ENCODE measurements around the gene SLC22A12.

Gene SLC22A12

DNA sequence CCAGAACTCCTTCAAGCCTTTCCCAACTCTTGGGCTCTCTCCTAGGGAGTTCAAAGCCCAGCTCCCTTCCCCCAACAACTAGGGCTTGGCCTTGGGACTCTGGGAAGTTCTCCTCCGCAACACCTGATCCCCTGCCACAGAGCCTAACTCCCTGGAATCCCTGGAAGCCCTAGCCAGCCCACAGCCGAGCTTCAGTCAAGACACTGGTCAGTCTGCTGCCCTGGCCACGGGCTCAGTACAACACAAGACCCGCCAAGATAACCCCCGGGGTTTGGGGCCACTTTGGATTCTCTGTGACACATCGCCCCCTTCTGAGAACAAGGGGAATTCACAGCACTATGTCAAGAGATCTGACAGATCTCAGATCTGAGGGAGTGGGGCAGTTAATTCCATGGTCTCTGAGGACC, 58.3 kb downstream of the SLC22A12 start:
- in situ Hi-C loops (cut with MboI; ENCODE audit: low pct_unique_long_range_greater_than_20kb, low sequenced_read_pairs, unreplicated experiment): no loop called here
- peak; percentile 61 for DNase-seq (ENCODE audit: low spot score)
- peak; percentile 55 for TF ChIP-seq CTCF (IDR thresholded peaks at IDR 0.05; ENCODE audit: extremely low read depth, insufficient read depth, missing control alignments)

DNA sequence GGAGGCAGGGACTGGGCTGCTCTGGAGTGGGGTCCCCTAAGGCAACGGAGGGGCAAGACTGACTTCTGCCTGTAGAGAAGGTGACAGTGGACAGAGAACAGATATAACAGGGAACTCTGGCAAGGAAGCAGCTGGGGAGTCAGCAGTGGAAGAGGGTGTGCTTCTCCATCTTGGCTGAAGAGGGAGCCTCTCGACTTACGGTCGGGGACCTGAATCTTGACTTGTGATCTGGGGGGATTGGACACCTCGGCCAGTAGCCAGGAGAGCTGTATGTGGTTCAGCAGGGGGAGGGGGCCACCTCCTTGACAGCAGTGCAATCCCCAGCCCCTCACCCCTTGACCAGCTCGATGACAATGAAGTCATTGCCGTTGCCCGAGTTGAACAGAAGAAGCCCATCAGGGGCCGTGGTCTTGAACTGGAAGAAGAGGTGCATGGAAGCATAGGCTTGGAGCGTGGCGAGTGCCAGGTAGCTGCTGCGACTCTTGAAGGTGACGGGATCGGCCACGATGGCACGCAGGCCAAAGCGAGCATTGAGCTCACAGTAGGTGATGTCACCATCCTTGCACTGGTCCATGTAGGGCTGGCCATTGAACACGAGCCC, 60.0 kb downstream of the SLC22A12 start:
- in situ Hi-C loops (cut with MboI; ENCODE audit: low pct_unique_long_range_greater_than_20kb, low sequenced_read_pairs, unreplicated experiment): no loop called here
- peak; percentile 65 for DNase-seq (ENCODE audit: low spot score)
- peak; percentile 49 for TF ChIP-seq CTCF (IDR thresholded peaks at IDR 0.05; ENCODE audit: extremely low read depth, insufficient read depth, missing control alignments)

Data from GM13977 (cell line).